ENCODE results near the gene ITGA11. TPM values are rescaled to one million over a fixed set of nuclear protein-coding genes. Genes with fewer than 3 reads are reported as not detected.

Gene ITGA11
- total RNA-seq, 1 experiment from 2014 or later, result 0.12 TPM

DNA sequence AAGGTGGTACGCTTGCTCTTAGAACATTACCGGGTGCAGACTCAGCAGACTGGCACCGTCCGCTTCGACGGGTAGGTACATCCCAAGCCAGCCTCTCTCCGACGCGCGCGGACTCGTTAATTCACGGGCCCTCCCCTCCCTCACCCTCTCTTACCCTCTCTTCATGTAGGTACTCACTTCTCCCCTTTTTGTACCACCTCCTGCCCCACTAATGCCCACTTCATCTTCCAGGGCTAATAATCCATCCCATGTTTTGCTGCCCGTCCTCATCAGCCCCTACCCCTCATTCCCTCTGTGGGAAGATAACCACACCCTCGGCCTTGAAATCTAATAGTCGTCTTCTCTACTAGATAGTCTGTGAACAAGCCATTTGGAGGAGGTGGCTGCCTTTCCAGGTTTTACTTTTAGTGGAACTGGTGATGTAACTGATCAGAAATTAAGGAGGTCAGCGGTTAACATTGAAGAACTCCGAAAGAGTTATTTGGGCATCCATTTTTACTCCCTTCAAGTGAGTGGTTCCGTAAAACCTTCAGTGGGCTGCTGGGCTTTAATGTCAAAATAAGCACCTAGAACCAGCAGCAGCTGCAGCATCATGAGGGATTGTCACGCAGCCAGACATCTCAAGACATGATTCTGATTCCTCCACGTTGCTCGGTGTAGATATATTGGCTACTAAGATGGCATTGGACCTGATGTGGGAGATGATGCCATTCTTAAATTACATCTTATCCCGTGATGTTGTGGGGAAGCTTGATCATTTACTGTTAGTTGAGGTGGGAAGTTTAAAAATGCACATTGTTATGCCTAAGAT is 153.2 kb downstream of the ITGA11 start:
- DNase-seq (ENCODE audit: extremely low read depth, low read depth), result no peak

DNA sequence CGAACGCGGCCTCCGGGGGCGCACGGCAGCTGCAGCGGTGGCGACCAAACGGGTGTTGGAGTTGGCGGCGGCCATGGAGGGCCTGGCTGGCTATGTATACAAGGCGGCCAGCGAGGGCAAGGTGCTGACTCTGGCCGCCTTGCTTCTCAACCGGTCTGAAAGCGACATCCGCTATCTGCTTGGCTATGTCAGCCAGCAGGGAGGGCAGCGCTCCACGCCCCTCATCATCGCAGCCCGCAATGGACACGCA is 153.7 kb downstream of the ITGA11 start:
- DNase-seq (ENCODE audit: extremely low read depth, low read depth), result peak; percentile 46

DNA sequence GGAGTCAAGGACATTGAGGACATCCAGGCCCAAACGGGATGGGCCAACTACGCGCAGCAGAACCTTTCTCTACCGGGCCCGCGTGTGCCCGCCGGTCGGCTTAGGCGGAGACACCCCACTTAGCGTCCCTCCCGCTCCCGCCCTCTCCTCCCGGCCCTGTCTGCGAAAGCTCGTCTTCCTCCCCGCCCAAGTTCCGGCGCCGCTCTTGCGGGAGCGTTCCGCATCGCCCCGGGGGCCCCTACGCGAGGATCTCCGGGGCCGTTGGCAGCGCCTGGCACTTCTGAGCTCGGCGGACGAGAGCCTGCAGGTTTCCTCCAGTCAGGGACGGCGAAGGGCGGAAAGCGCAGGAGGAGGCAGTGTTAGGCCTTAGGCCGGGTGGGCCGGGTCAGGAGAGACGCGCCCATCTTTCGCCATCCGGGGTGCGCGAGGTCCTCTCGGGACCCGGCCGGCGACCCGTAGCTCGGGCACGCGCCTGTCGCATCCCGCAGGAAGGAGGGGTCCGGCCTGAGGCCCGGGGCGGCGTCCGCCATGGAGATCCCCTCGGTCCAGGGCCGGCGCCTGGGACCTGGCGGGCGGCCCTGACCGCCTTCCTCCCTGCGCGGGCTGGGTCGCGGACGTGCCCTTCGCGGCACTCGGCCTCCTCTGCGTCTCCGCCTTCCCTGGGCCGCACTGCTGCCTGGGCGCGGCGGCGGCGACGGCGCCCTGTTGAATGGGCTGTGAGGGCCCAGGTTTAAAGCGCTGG is 154.2 kb downstream of the ITGA11 start, which contains the start of gene FEM1B:
TSS of gene FEM1B (plus strand) at position 143 of the 742 bp plus-strand sequence. CDS start 673 bp downstream, outside the sequence.
- DNase-seq (ENCODE audit: extremely low read depth, low read depth), result peak; percentile 84

DNA sequence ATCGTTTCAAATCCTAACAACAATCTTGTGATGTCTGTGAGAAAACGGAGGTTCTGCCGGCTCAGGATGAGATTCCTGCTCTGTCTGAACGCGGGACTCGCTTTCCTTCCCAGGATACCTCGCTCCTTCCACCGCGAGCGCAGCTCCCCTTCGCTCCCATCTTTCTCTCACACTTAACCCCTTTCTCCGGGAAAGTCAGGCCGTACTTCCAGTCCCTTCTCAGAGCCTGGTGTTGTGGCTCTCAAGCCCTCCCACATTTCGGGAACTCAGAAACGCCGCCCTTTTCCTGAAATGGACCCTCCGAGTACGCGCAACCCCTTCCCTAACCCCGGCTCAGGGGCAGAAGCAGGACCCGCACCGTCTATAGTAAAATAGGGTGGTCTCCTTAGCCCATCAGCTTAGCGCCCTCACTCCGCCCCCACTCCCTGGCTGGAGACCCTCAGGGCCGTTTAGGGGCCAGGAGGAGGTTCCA is 154.8 kb downstream of the ITGA11 start:
- DNase-seq (ENCODE audit: extremely low read depth, low read depth), result no peak

DNA sequence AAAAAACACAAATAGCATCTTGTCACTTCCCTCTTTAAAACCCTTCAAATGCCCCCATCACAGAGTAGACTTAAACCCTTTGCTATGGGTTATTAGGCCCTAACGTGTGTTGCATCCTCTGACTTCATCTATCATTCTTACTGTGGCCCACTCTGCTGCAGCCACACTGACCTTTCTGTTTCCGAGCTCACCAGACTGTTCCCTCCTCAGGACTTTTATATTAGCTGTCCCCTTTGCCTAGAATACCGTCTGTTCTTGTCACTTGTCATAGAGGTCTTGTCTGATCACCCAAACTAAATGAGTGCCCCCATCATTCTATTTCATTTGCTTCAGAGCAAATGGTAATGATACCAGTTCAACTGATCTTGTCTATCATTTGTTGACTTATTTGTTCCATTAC is 155.3 kb downstream of the ITGA11 start:
- DNase-seq (ENCODE audit: extremely low read depth, low read depth), result no peak

DNA sequence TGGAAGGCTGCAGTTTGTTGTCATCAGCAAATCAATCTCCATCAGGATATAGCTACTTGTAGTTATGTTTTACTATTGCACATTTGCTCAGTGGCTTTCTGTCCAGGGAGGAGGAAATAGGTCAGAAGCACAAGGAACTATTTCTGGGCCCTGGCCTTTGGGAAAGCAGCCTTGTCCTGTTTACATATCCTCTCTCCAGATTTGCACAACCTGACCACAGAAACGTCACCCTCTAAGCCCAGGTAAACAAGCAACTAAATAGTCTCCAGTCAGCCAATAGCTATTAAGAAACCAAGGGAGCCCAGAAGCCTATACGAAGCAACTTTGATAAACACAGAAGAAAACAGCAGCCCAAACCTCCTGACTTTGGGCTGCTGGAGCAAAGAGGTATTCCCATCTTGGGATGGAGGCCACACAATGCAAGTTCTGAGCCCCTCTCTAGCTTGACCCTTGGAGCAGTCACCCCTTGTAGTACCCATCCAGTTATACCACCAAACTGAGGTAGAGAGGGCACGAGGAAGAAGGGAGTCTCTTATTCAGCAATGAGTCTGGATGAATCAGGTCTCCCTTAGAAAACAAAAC is 156.7 kb downstream of the ITGA11 start:
- no peak for DNase-seq (ENCODE audit: extremely low read depth, low read depth)

DNA sequence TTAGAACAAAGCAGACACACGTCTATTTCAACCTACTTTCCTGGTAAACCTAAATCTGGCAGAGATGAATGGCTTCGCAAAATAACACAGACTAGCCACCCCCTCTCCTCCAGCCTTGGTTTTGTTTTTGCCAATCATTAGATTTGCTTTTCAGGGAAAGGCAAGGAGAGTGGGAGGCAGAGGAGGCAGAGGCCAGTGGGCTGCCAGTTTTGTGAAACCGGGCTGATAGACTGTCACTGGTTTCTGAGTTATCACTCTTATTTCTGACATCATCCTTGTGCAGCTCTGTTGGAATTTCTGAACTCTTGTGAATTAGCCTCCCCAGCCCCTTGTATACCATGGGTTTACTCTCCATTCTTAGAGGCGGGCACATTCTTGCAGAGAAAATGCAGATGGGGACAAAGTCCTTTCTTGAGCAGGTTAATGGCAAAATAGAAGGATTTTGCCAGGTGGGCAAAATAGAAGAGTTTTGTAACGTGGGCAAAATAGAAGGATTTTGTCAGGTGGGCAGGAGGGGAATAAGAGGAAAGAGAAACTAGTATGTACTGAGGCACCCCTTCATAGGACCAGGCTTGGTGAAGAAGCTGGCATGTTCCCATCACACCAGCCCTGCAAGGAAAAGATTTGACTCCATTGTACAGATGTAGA is 157.6 kb downstream of the ITGA11 start:
- DNase-seq (ENCODE audit: extremely low read depth, low read depth), result no peak

DNA sequence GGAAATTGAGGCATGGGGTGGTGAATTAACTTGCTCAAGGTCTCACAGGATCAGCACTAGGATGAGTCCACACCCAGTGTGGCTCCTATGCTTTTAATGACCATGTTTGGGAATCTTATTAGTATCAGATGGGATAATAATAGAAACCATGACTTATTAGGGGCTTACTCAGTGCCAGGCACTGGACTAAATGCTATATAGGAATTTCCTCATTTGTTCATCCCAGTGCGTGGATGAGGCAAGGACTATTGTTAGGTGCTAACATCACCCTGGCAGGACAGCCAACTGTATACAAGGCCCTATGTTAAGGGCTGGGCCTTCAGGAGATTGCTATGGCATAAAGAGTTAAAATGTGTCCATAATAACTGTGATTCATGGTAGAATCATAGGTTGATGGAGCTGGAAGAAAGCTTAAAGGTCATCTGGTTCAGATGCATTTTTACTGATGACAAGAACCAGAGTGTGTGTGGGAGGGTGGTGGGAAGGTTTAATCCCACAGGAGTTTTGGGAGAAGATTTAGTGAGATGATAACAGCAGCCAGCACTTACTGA is 159.2 kb downstream of the ITGA11 start:
- DNase-seq (ENCODE audit: extremely low read depth, low read depth), result no peak

DNA sequence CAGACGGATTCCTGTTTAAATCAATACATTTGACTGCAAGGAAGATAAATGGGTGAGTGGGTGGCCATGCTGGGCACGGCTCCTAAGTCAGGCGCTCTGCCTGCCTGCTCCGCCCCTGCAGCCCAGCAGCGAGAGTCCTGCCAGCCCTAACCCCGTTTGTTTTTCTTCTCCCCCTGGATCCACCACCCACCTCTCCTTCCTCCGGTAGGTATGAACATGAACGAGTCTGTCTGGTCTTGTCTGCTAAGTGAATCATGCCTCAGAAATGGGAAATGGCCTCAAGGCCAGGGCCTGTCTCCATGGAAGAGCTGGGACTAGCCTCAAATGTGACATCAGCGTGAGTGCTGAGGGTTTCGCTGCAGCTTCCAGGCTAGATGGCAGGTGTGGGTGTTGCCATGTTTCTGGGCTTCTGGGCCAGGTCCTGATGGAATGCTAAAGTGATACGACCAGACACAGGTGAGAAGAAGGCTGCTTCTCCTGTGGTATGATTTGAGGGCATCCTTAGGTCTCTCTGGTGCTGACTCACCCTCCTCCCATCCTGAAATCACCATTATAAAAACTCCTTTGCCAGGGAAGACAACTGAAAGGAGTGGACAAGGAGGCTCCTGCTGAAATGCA is 160.0 kb downstream of the ITGA11 start:
- DNase-seq (ENCODE audit: extremely low read depth, low read depth), result no peak

DNA sequence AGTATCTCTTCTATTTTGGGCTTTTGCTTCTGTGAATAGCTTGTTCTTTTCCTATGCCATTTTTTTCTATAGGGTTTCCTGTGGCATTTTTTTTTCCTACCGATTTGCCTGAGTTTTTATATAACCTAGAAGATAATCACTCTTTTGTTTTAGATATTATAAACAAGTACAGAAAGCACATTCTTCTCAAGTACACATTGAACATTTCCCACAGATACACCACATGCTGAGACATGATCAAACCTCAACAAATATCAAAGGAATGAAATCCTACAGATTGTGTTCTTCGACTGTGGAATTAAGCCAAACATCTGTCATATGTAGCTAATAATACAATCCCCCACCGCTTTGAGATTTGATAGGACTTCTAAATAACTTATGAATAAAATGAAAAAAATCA is 163.6 kb downstream of the ITGA11 start:
- DNase-seq (ENCODE audit: extremely low read depth, low read depth), result no peak

DNA sequence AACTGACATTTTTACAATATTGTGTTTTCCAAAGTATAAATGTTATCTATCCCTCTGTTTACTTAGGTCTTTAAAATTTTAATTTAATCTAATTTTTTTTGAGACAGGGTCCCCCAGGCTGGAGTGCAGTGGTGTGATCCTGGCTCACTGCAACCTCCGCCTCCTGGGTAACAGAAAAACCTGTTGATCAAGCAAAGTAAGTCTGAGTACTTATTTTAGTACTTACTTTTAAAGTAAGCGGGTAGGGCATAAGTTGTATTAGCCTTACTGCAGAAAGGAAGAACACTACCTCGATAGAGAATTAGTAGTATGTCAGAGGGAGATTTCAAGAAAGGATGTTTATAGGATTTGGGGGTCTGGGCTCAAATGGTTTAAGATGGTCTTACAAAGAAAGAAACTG is 166.3 kb downstream of the ITGA11 start:
- no peak for DNase-seq (ENCODE audit: extremely low read depth, low read depth)

DNA sequence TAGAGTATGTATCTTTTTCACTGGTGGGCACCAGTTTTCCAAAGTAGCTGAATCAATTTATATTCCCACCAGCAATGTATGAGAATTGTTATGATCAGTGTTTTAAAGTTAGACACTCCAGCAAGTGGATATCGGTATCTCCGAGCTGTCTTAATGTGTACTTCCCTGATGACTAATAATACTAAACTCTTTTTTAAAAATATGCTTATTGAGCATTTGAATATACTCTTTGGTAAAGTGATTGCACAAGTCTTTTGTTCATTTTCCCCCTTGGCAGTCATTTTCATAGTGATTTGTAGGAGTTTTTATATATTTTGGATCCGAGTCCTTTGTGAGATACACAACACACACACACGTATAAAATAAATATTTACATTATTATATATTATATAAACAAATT is 166.9 kb downstream of the ITGA11 start:
- no peak for DNase-seq (ENCODE audit: extremely low read depth, low read depth)

DNA sequence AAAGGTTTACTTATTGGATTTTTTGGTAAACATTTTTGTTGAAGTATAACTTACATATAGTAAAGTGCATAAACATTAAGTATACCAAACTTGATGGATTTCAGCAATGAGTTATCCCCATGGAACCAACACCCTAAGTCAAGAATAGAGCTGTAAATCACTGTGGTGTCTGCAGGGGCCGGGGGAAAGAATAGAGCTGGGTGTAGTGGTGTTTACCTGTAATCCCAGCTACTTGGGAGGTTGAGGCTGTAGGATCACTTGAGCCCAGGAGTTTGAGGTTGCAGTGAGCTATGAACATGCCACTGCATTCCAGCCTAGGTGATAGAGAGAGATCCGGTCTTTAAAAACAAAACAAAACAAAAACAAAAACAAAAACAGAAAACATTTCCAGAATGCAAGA is 167.7 kb downstream of the ITGA11 start:
- no peak for DNase-seq (ENCODE audit: extremely low read depth, low read depth)

DNA sequence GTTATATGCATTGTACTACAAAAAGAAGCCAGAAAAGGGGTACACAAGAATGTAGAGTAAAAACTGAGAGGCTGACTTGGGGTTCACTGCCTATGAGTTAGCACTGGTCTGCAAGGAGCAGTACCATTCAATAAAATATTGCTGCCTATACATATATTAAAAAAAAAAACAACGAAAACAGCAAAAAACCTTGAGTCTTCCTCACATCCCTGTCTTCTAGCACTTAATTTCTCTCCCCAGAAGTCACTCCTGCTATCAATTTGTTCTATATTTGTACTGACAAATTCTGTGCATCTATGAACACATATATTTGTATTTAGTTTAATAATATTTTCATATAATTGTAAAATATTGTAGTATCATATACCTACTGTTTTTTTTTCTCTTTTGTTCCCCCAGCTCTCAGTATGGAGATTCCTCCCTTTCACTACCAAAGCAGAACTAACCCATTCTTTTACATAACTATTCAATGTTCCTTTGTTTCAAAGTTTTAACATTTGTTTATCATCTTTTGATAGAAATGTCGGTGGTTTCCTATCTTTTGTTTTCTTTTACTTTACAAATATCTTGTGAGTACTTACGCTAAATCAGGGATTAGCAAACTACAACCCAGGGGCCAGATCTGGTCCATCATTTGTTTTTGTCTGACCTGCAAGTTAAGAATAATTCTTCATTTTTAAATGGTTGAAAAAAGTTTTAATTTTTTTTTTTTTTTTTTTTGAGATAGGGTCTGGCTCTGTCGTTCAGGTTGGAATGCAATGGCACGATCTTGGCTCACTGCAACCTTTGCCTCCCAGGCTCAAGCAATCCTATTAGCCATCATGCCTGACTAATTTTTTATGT is 169.2 kb downstream of the ITGA11 start:
- DNase-seq (ENCODE audit: extremely low read depth, low read depth), result no peak

DNA sequence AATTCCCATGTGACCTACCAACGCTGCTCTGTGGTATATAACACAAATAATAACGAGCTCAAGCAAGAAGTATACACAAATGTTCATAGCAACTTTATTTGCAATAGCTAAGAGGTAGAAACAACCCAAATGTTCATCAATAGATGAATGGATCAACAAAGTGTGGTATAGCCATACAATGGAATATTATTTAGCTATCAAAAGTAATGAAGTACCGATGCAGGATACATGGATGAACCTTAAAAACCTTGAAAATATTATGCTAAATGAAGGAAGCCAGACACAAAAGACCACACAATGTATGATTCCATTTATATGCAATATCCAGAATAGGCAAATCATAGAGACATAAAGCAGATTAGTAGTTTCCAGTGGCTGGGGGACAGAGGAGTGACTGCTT is 170.0 kb downstream of the ITGA11 start:
- DNase-seq (ENCODE audit: extremely low read depth, low read depth), result no peak

DNA sequence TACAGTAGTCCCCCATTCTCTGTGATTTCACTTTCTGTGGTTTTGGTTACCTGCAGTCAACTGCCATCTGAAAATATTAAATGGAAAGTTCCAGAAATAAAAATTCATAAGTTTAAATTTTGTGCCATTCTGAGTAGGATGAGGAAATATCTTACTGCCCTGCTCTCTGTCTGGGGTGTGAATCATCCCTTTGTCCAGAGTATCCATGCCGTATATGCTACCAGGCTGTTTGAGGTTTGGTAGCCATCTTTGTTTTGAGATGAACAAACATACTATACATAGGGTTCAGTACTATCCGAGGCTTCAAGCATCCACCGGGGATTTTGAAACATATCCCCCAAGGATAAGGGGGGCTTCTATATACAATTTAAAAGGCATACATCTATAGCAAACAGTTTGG is 170.7 kb downstream of the ITGA11 start:
- DNase-seq (ENCODE audit: extremely low read depth, low read depth), result no peak

DNA sequence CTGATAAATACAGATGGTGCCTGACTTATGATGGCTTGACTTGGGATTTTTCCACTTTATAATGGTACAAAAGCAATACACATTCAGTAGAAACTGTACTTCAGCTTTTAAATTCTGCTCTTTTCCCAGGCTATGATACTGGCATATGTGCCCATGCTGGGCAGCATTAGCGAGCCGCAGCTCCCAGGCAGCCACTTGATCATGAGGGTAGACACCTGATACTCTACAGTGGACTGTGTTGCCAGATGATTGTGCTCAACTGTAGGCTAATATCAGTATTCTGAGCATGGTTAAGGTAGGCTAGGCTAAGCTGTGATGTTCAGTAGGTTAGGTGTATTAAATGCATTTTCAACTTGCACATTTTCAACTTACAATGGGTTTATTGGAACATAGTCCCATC is 172.1 kb downstream of the ITGA11 start:
- no peak for DNase-seq (ENCODE audit: extremely low read depth, low read depth)

DNA sequence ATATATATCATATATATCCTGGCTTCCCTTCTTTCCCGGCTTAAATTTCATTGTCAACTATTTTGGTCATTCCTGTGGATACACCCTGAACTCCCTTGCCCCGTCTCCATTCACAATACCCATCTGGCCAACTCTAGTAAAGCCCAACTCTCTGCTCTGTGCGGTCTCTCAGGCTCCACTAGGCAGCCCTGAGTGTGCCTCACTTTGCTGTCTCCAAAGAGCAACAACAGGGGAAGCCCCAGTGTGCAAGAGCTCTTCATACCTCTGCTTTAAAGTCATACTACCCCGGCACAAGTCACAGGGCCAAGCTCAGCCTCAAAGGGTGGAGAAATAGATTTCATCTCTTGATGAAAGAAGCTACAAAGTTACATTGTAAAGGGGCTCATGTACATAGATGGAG is 173.3 kb downstream of the ITGA11 start:
- DNase-seq (ENCODE audit: extremely low read depth, low read depth), result no peak

DNA sequence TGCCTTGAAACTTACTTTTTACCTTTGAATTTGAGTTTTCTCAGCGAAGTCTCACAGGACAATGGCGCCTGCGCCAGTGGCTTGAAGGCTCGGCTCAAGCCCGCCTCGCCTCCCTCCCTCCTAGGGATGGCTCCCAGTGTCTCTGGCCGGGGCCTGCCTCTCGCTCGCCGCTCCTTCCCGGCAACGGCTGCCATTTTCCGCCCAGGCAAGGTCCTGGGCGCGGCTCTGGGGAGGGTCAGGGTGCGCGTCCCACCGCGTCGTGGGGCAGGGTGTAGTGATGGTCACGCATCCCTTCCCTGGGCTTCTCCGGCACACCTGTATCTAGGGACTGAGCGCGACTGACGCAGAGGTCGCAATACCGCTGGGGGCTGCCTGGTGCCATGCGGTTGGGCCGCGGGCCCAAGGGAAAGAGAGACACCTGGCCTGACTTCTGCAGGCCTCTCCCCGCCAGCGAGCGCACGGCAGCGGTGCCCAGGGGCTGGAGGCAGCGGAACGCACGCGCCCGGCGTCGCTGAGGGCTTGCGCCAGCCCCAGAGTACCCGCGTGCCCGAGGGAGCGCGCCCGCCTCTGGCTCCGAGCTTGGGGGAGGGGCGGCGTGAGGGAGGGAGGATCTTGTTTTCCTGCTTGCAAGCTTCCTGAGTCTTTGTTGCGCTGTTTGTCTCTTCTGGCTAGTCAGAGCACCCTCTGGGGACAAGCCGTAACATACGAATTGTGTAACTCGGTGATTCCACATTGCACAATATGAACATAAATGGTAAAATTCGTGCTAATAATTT is 175.1 kb downstream of the ITGA11 start:
- DNase-seq (ENCODE audit: extremely low read depth, low read depth), result peak; percentile 90
